Natural killer cell (primary cell): ENCODE results near the gene CLPX. TPM values are rescaled to one million over a fixed set of nuclear protein-coding genes. Genes with fewer than 3 reads are reported as not detected.

ENCODE experiments used
- ATAC-seq, 3 donors: fragments of 150-1000 bp in 2 of 3; fragments of 200-7000 bp in 1 of 3; cut with Tn5 transposase; 1 replicate in 1 of 3; 2 replicates in 2 of 3; pipeline ENCODE4 v1.10.0; 2021; ENCODE audit warnings: mild to moderate bottlenecking in 2 of 3, moderate library complexity in 2 of 3
- DNase-seq, 2 donors: peaks; one replicate each; pipeline versions ENCODE4 v3.0.0 to v3.0.0-alpha.2; 2013 to 2021; ENCODE audit warnings: mixed read lengths in 1 of 2
- H3K27ac ChIP-seq: one replicate; pipeline ENCODE4 v1.5.1; 2013; ENCODE audit warnings: mild to moderate bottlenecking, low read length
- H3K27me3 ChIP-seq: one replicate; pipeline ENCODE4 v1.6.1; 2013; ENCODE audit warnings: low read length; ENCODE audit not compliant: control insufficient read depth, insufficient read depth
- H3K36me3 ChIP-seq: one replicate; pipeline ENCODE4 v1.6.1; 2013; ENCODE audit warnings: low read length; ENCODE audit not compliant: control insufficient read depth, insufficient read depth
- H3K4me1 ChIP-seq: one replicate; pipeline ENCODE4 v1.6.1; 2013; ENCODE audit warnings: low read length; ENCODE audit not compliant: control insufficient read depth, insufficient read depth
- H3K4me3 ChIP-seq: one replicate; pipeline ENCODE4 v1.5.1; 2013; ENCODE audit warnings: low read length
- H3K9me3 ChIP-seq: one replicate; pipeline ENCODE4 v1.6.1; 2013; ENCODE audit warnings: low read length; ENCODE audit not compliant: control insufficient read depth, insufficient read depth
- H3K27ac Mint-ChIP-seq, 2 donors: one replicate each; pipeline ENCODE4 v1.8.0; 2022; ENCODE audit warnings: mild to moderate bottlenecking in 2 of 2, mixed read lengths in 2 of 2, moderate library complexity in 1 of 2
- H3K27me3 Mint-ChIP-seq, 2 donors: one replicate each; pipeline ENCODE4 v1.8.0; 2022; ENCODE audit warnings: low read depth in 2 of 2, mixed read lengths in 2 of 2
- H3K36me3 Mint-ChIP-seq: one replicate; pipeline ENCODE4 v1.8.0; 2022; ENCODE audit warnings: mixed read lengths
- H3K4me1 Mint-ChIP-seq, 2 donors: one replicate each; pipeline ENCODE4 v1.8.0; 2022; ENCODE audit warnings: mixed read lengths in 2 of 2
- H3K4me3 Mint-ChIP-seq: one replicate; pipeline ENCODE4 v1.8.0; 2022; ENCODE audit warnings: mild to moderate bottlenecking, moderate library complexity, mixed read lengths
- H3K9me3 Mint-ChIP-seq, 2 donors: one replicate each; pipeline ENCODE4 v1.8.0; 2022; ENCODE audit warnings: mixed read lengths in 2 of 2
- CTCF ChIP-seq: fragments of 200-600 bp; IDR thresholded peaks from one replicate; pipeline ENCODE4 v1.8.0; 2022; ENCODE audit warnings: antibody characterized with exemption
- WGBS: methylation state at CpG from one replicate; pipeline ENCODE4 v1.1.7; 2013; ENCODE audit warnings: missing lambda C conversion rate; ENCODE audit not compliant: insufficient coverage; 5-methylcytosine and 5-hydroxymethylcytosine counted together
- intact Hi-C: fragments of 100-400 bp; cut with micrococcal nuclease; formaldehyde crosslinking; loops from one replicate; pipeline ENCODE4 v1.14.2; 2022
- total RNA-seq, 4 donors: library from RNA; stranded (reverse); fragments of 120-200 nt in 1 of 4; gene quantifications; one replicate each; pipeline versions ENCODE4 v1.2.3 to v1.2.4, GENCODE V29; 2013 to 2022

The CLPX gene
- total RNA-seq, 3 donors from 2014 or later (not counting 1 experiment from before 2014, with no cell fraction given) = 35.4 to 39.9 (median 38.2) TPM

GRCh38 chr15:65195548-65195923 lies 10.4 kb upstream of the CLPX start:
- Histone ChIP-seq H3K4me3 (no peak overlapping the region), H3K27ac (no peak overlapping the region), H3K4me1 (no peaks in the 10 kb centered on the region), H3K9me3 (no peaks in the 10 kb centered on the region), H3K36me3 (no peaks in the 10 kb centered on the region), H3K27me3 (no peaks in the 10 kb centered on the region)
- TF ChIP-seq CTCF = no peak
- Mint-ChIP-seq H3K9me3 (no peaks in the 10 kb centered on the region), H3K27me3 (no peaks in the 10 kb centered on the region), H3K36me3 (no peaks in the 10 kb centered on the region), H3K4me3 (no peak overlapping the region), H3K27ac (no peak overlapping the region), H3K4me1 (no peaks in the 10 kb centered on the region)
- ATAC-seq = no peak
- 71% methylated on average over 5 of the region's 5 CpGs for whole genome bisulfite sequencing
- no peak for DNase-seq
- intact Hi-C loops = no loop called here

DNA sequence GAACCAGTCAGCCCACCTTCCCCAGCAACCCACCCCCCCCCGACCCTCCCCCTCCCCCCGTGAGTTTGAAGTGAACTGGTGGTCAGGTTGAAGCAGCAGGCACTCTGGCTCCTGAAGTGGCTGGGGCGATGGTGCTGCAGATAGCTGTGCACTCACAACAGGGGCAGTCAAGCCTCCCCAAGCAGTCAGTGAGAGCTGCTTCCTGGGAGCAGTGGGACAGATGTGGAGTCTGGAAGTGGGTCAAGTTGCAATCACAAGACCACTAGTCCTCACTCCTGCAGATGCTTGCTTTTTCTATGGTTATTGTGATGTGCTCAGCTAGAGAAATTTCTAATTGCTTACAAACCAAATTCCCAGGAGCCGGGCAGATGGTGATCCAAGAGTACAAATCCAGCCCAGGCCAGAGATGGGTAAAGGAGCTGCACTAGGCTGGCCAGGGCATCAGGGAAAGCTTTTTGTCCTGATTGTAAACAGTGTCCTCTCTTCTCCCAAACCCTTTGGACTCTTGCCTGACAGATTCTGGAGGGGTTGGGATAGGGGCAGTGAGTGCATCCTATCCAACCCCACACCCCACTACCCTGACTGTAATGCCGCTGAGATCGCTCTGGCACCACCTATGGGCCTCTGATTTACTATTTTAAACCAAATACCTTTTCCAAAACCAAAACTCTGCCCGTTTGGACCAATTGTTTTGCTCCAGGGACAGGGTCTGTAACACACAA lies 9.8 kb upstream of the CLPX start:
- Mint-ChIP-seq H3K27ac (no peak overlapping the region), H3K4me3 (no peak overlapping the region), H3K27me3 (no peaks in the 10 kb centered on the region), H3K9me3 (no peaks in the 10 kb centered on the region), H3K36me3 (no peaks in the 10 kb centered on the region), H3K4me1 (no peaks in the 10 kb centered on the region)
- Histone ChIP-seq H3K27ac (no peak overlapping the region), H3K36me3 (no peaks in the 10 kb centered on the region), H3K4me1 (no peaks in the 10 kb centered on the region), H3K4me3 (no peak overlapping the region), H3K9me3 (no peaks in the 10 kb centered on the region), H3K27me3 (no peaks in the 10 kb centered on the region)
- no peak for TF ChIP-seq CTCF
- WGBS = 85% methylated on average over 5 of the region's 7 CpGs
- DNase-seq (no peak), ATAC-seq (no peak)
- intact Hi-C loops = no loop called here

- intact Hi-C loops = no loop called here
- Mint-ChIP-seq H3K4me3 (no peak overlapping the region), H3K27ac (no peak overlapping the region), H3K36me3 (no peaks in the 10 kb centered on the region), H3K27me3 (no peaks in the 10 kb centered on the region), H3K9me3 (no peaks in the 10 kb centered on the region), H3K4me1 (no peaks in the 10 kb centered on the region)
- no peaks in the 10 kb centered on the region for H3K27me3 ChIP-seq
- no peak for TF ChIP-seq CTCF
- H3K36me3 ChIP-seq = no peaks in the 10 kb centered on the region
- no peak for ATAC-seq
- H3K9me3 ChIP-seq = no peaks in the 10 kb centered on the region
- no peak for DNase-seq
- no peak overlapping the region for H3K4me3 ChIP-seq
- H3K27ac ChIP-seq = no peak overlapping the region
- WGBS = 94% methylated on average over 5 of the region's 5 CpGs
- H3K4me1 ChIP-seq = no peaks in the 10 kb centered on the region
Measured at GRCh38 chr15:65192016-65192415, 6.9 kb upstream of the CLPX start.
